HCT116 (cell line): ENCODE measurements around the gene UGT3A2. TPM values are rescaled to one million over a fixed set of nuclear protein-coding genes. Genes with fewer than 3 reads are reported as not detected.

Source experiments
- ATAC-seq: fragments of 200-7000 bp; cut with Tn5 transposase; 2 replicates; pipeline ENCODE4 v1.9.1; 2020; ENCODE audit warnings: mild to moderate bottlenecking, moderate library complexity
- BruUV-seq: library from RNA; stranded (reverse); fragments of 400-500 nt; replicated peaks from 2 replicates; lab custom pipeline; 2021; lab: Mats Ljungman, UMichigan
- CTCF ChIA-PET: fragments of 300-600 bp; sonication (Branson Sonifier 250); formaldehyde crosslinking; loops from one replicate; lab custom pipeline; 2021; ENCODE audit warnings: antibody characterized with exemption; lab: Charles Lee
- POLR2A ChIA-PET: fragments of 300-600, 350-600 bp; sonication (Branson Sonifier 250); formaldehyde crosslinking; loops from one replicate; lab custom pipeline; 2021; ENCODE audit warnings: antibody characterized with exemption; lab: Charles Lee
- RAD21 ChIA-PET, 2 experiments: fragments of 300-600 bp; sonication (Branson Sonifier 250); formaldehyde crosslinking; loops; one replicate each; lab custom pipeline; 2023; ENCODE audit warnings: low total read pairs in 2 of 2; ENCODE audit not compliant: uncharacterized antibody in 2 of 2, unreplicated experiment in 2 of 2, low non-redundant PET in 1 of 2; lab: Charles Lee
- DNase-seq: peaks from one replicate; pipeline ENCODE4 v3.0.0-alpha.2; 2010; ENCODE audit warnings: low read depth, low spot score
- H2AFZ ChIP-seq: fragments of 200-600 bp; shearing (Covaris generic), sonication (generic); 2 replicates; pipeline ENCODE4 v1.6.1; 2017; ENCODE audit warnings: low read depth, mixed run types, mixed read lengths, antibody characterized with exemption, low read length; ENCODE audit not compliant: poor library complexity, severe bottlenecking
- H3K27ac ChIP-seq: 2 replicates; pipeline ENCODE4 v1.5.1; 2012; ENCODE audit warnings: low read depth, low read length
- H3K27me3 ChIP-seq: fragments of 200-600 bp; sonication (generic); 2 replicates; pipeline ENCODE4 v1.6.1; 2016; ENCODE audit warnings: mixed run types, low read length, mixed read lengths; ENCODE audit not compliant: insufficient read depth
- H3K36me3 ChIP-seq, 2 experiments: fragments of 200-500 bp in 1 of 2; fragments of 200-600 bp in 1 of 2; sonication (Bioruptor generic) in 1 of 2; sonication (generic) in 1 of 2; 2 replicates each; pipeline versions ENCODE4 v1.5.1 to v1.6.1; 2014 to 2016; ENCODE audit warnings: low read length in 2 of 2, inconsistent platforms in 1 of 2, mixed read lengths in 1 of 2, mixed run types in 1 of 2; ENCODE audit not compliant: insufficient read depth in 2 of 2, control insufficient read depth in 1 of 2
- H3K4me1 ChIP-seq, 2 experiments: fragments of 200-600 bp in 1 of 2; sonication (generic) in 1 of 2; 2 replicates each; pipeline versions ENCODE4 v1.5.1 to v1.6.1; 2012 to 2017; ENCODE audit warnings: low read length in 2 of 2, inconsistent platforms in 1 of 2, mild to moderate bottlenecking in 1 of 2, mixed read lengths in 1 of 2, mixed run types in 1 of 2, moderate library complexity in 1 of 2; ENCODE audit not compliant: insufficient read depth in 2 of 2, control insufficient read depth in 1 of 2
- H3K4me2 ChIP-seq: fragments of 200-600 bp; sonication (generic); 2 replicates; pipeline ENCODE4 v1.6.1; 2017; ENCODE audit warnings: mixed run types, low read length, mixed read lengths
- H3K4me3 ChIP-seq, 2 experiments: fragments of 200-600 bp in 1 of 2; sonication (generic) in 1 of 2; replicated peaks in 1 of 2; 2 replicates each; pipeline ENCODE4 v1.5.1; 2011 to 2016; ENCODE audit warnings: low read length in 2 of 2, control low read depth in 1 of 2, low read depth in 1 of 2, mild to moderate bottlenecking in 1 of 2, mixed read lengths in 1 of 2, mixed run types in 1 of 2
- H3K79me2 ChIP-seq: fragments of 200-600 bp; sonication (generic); 2 replicates; pipeline ENCODE4 v1.6.1; 2017; ENCODE audit warnings: mild to moderate bottlenecking, mixed run types, low read length, moderate library complexity, mixed read lengths; ENCODE audit not compliant: insufficient read depth
- H3K9ac ChIP-seq: fragments of 200-600 bp; sonication (generic); 2 replicates; pipeline ENCODE4 v1.6.1; 2016; ENCODE audit warnings: low read length, mixed read lengths
- H3K9me2 ChIP-seq: fragments of 200-600 bp; sonication (generic), shearing (Covaris generic); 2 replicates; pipeline ENCODE4 v1.6.1; 2017; ENCODE audit warnings: mixed run types, mild to moderate bottlenecking, moderate library complexity; ENCODE audit not compliant: insufficient read depth
- H3K9me3 ChIP-seq, 2 experiments: fragments of 200-500 bp in 1 of 2; fragments of 200-600 bp in 1 of 2; sonication (Bioruptor generic) in 1 of 2; sonication (generic) in 1 of 2; 2 replicates each; pipeline ENCODE4 v1.6.1; 2014 to 2017; ENCODE audit warnings: low read length in 2 of 2, mixed read lengths in 2 of 2, inconsistent platforms in 1 of 2, low read depth in 1 of 2, mild to moderate bottlenecking in 1 of 2, mixed run types in 1 of 2, moderate library complexity in 1 of 2; ENCODE audit not compliant: control insufficient read depth in 1 of 2, insufficient read depth in 1 of 2
- H4K20me1 ChIP-seq: fragments of 200-600 bp; sonication (generic), shearing (Covaris generic); 2 replicates; pipeline ENCODE4 v1.6.1; 2017; ENCODE audit warnings: mixed run types, mild to moderate bottlenecking, moderate library complexity; ENCODE audit not compliant: insufficient read depth
- ATF3 ChIP-seq: IDR thresholded peaks from 2 replicates; pipeline ENCODE4 v1.6.1; 2012
- CBX3 ChIP-seq: IDR thresholded peaks from 2 replicates; pipeline ENCODE4 v1.6.1; 2012; ENCODE audit warnings: low read depth
- CEBPB ChIP-seq: IDR thresholded peaks from 2 replicates; pipeline ENCODE4 v1.6.1; 2012; ENCODE audit warnings: low read depth
- EGR1 ChIP-seq: IDR thresholded peaks from 2 replicates; pipeline ENCODE4 v1.6.1; 2012; ENCODE audit warnings: low read depth
- ELF1 ChIP-seq: IDR thresholded peaks from 2 replicates; pipeline ENCODE4 v1.6.1; 2012; ENCODE audit warnings: low read depth, borderline replicate concordance
- EZH2phosphoT487 ChIP-seq: fragments of 200-600 bp; IDR thresholded peaks from 2 replicates; pipeline ENCODE4 v1.6.1; 2018; ENCODE audit warnings: antibody characterized with exemption, borderline replicate concordance
- FOSL1 ChIP-seq: IDR thresholded peaks from 2 replicates; pipeline ENCODE4 v1.6.1; 2012; ENCODE audit warnings: low read depth
- JUND ChIP-seq: IDR thresholded peaks from 2 replicates; pipeline ENCODE4 v1.6.1; 2012
- MAX ChIP-seq: IDR thresholded peaks from 2 replicates; pipeline ENCODE4 v1.6.1; 2012
- POLR2A ChIP-seq: IDR thresholded peaks from 2 replicates; pipeline ENCODE4 v1.7.0; 2011; ENCODE audit warnings: borderline replicate concordance; ENCODE audit not compliant: insufficient read depth, insufficient read length; ENCODE audit errors: extremely low read depth
- POLR2AphosphoS5 ChIP-seq: IDR thresholded peaks from 2 replicates; pipeline ENCODE4 v1.6.1; 2011; ENCODE audit warnings: mild to moderate bottlenecking, low read depth, low read length, moderate library complexity
- REST ChIP-seq: IDR thresholded peaks from 2 replicates; pipeline ENCODE4 v1.6.1; 2012; ENCODE audit warnings: low read depth
- SIN3A ChIP-seq: IDR thresholded peaks from 2 replicates; pipeline ENCODE4 v1.6.1; 2012; ENCODE audit warnings: low read depth
- SP1 ChIP-seq: IDR thresholded peaks from 2 replicates; pipeline ENCODE4 v1.6.1; 2012; ENCODE audit warnings: low read depth
- TCF7L2 ChIP-seq: IDR thresholded peaks from 2 replicates; pipeline ENCODE4 v1.7.0; 2011; ENCODE audit warnings: borderline replicate concordance, inconsistent platforms; ENCODE audit not compliant: insufficient read depth, insufficient read length; ENCODE audit errors: extremely low read depth
- YY1 ChIP-seq: IDR thresholded peaks from 2 replicates; pipeline ENCODE4 v1.6.1; 2011; ENCODE audit warnings: low read length, low read depth, moderate library complexity, mild to moderate bottlenecking; ENCODE audit not compliant: insufficient replicate concordance; ENCODE audit errors: extremely low read depth
- ZFX ChIP-seq: fragments of 450-650 bp; IDR thresholded peaks from 2 replicates; pipeline ENCODE4 v1.6.1; 2017
- ZNF274 ChIP-seq: fragments of 200-500 bp; sonication (Bioruptor generic); IDR thresholded peaks from 2 replicates; pipeline ENCODE4 v1.6.1; 2014; ENCODE audit warnings: mild to moderate bottlenecking, low read depth, low read length, inconsistent platforms
- intact Hi-C: fragments of 100-400 bp; cut with micrococcal nuclease; formaldehyde crosslinking; loops from 2 replicates; pipeline ENCODE4 v1.10.0; 2022
- total RNA-seq: library from RNA; stranded (reverse); gene quantifications from one replicate; pipeline ENCODE4 v1.2.1, GENCODE V29; 2021; ENCODE audit not compliant: unreplicated experiment

The UGT3A2 gene
- total RNA-seq, 1 experiment from 2014 or later, result not detected

GRCh38 chr5:36108758-36109460, 42.2 kb upstream of the UGT3A2 start:
- ChIA-PET CTCF (no interaction called here), POLR2A (no interaction called here), RAD21 (no interaction called here)
- Histone ChIP-seq H4K20me1 (no peaks in the 10 kb centered on the region), H3K27ac (no peak overlapping the region), H3K27me3 (no peaks in the 10 kb centered on the region), H3K4me3 (no peak overlapping the region), H3K9me2 (no peaks in the 10 kb centered on the region), H3K9me3 (no peaks in the 10 kb centered on the region), H3K79me2 (no peaks in the 10 kb centered on the region), H2AFZ (no peak overlapping the region), H3K4me1 (no peaks in the 10 kb centered on the region), H3K36me3 (no peaks in the 10 kb centered on the region), H3K9ac (no peak overlapping the region), H3K4me2 (no peak overlapping the region)
- TF ChIP-seq ZFX (no peak), CEBPB (no peak), POLR2A (no peak), CBX3 (no peak), FOSL1 (no peak), MAX (no peak), ZNF274 (no peak), REST (no peak), SIN3A (no peak), TCF7L2 (no peak), POLR2AphosphoS5 (no peak), JUND (no peak), SP1 (no peak), ELF1 (no peak), EZH2phosphoT487 (no peak), EGR1 (no peak), ATF3 (no peak), YY1 (no peak)
- no TSS peak for BruUV-seq
- DNase-seq (no peak), ATAC-seq (no peak)
- intact Hi-C loops, result no loop called here
